Mucosa of descending colon (tissue), 3 donors: ENCODE measurements around the gene ASNSD1. TPM values are rescaled to one million over a fixed set of nuclear protein-coding genes. Genes with fewer than 3 reads are reported as not detected.

ENCODE experiments used
- ATAC-seq: fragments of 200-7000 bp; cut with Tn5 transposase; one replicate; pipeline ENCODE4 v1.9.1; 2020; ENCODE audit warnings: mild to moderate bottlenecking, moderate library complexity
- DNase-seq, 3 donors: peaks; one replicate each; pipeline ENCODE4 v3.0.0-alpha.2; 2020
- H3K36me3 ChIP-seq: fragments of 200-600 bp; one replicate; pipeline ENCODE4 v1.8.0; 2021; ENCODE audit warnings: low read depth, mild to moderate bottlenecking
- H3K4me1 ChIP-seq: fragments of 200-600 bp; one replicate; pipeline ENCODE4 v1.8.0; 2021; ENCODE audit warnings: low read depth, mild to moderate bottlenecking
- H3K4me3 ChIP-seq: fragments of 200-600 bp; one replicate; pipeline ENCODE4 v1.8.0; 2021; ENCODE audit warnings: mild to moderate bottlenecking
- H3K9me3 ChIP-seq: fragments of 200-600 bp; one replicate; pipeline ENCODE4 v1.8.0; 2021; ENCODE audit warnings: mild to moderate bottlenecking
- intact Hi-C, 2 donors: fragments of 100-400 bp; cut with DNase I in 1 of 2; cut with micrococcal nuclease in 1 of 2; formaldehyde crosslinking; loops; one replicate each; pipeline versions ENCODE4 v1.11.0 to v1.11.1; 2022; cut with DNase I, micrococcal nuclease
- long read RNA-seq, 2 donors: library from polyadenylated mRNA; unstranded; transcript quantifications; one replicate each; pipeline ENCODE4 v2.0.0, GENCODE V29; 2019 to 2021
- total RNA-seq, 3 donors: library from RNA; stranded (reverse); fragmentation: NEBNext Ultra II Directional in 2 of 3; extraction: Animal tissue kit (Norgen Biotek cat#: 25700) in 2 of 3; gene quantifications; one replicate each; pipeline versions ENCODE4 v1.2.1 to v1.2.4, GENCODE V29; 2021 to 2023
- TF ChIP-seq, protein P1 (sequence below): fragments of 200-600 bp; IDR thresholded peaks from one replicate; pipeline ENCODE4 v1.8.0; 2022; ENCODE audit warnings: antibody characterized with exemption, mild to moderate bottlenecking
- donor health status: DM: no; HTN: no; CAD: no; lungs with moderate emphysema.
- donor health status: DM: no; HTN: no; CAD: no.
- donor health status: DM: no; HTN: yes; CAD: no.

The ASNSD1 gene
- total RNA-seq, result 10 to 100 TPM; 19.0 to 40.2 (median 19.1) TPM
- long read RNA-seq, donor 1, transcript ASNSD1-201 (6 exons, 2,450 nt), result major isoform, 48 of 65 reads
- long read RNA-seq, donor 1, partial matches to known transcripts, result 2 of 65 reads
- long read RNA-seq, donor 1, other reads (novel, unspliced or antisense), result 12 of 65 reads
- long read RNA-seq, donor 2, transcript ASNSD1-201 (6 exons, 2,450 nt), result major isoform, 14 of 22 reads
- long read RNA-seq, donor 2, partial matches to known transcripts, result 0 of 22 reads
- long read RNA-seq, donor 2, other reads (novel, unspliced or antisense), result 5 of 22 reads

DNA sequence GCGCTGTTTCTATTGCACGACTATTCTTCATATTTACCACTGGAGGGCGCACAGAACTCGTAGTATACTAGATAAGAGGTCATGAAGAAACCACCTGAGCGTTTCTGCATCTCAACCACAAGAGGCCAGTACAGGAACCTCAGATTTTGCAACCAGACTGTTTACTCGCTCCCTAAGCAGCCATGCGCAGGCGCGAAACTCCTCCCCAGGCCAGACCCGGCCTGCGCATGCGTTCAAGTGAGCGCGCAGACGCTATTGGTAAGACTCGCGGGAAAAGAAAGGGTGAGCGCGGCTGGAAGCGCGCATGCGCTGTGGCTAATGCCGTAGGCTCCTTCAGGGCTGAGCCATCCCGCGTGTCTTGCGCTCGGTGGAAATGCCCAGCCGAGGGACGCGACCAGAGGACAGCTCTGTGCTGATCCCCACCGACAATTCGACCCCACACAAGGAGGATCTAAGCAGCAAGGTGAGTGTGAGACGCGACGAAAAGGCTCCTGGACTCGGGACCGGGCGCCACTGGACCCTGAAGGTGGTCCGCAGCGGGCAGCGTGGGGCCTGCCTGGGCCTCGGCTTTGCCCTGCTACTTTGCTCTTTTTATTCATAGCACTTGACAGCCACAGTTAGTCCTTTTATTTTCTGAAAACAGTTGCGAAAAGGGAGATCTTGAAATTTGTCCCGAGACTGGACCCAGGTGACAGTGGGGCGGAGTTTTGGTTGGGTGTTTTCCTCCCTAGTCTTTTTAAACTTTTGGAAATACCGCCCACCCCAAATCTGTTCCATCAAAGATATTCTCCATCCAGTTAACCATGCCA is at the start of gene ASNSD1:
ASNSD1 (plus strand) TSS at position 312 of the 809 bp plus-strand sequence. CDS start 4,674 bp downstream, outside the sequence.
- Histone ChIP-seq H3K9me3 (no peaks in the 10 kb centered on the region), H3K36me3 (no peaks in the 10 kb centered on the region), H3K4me3 (peak within 1 kb of the TSS; percentile 73), H3K4me1 (peaks cover 7% of the 10 kb centered on the region)
- peak; percentile 98 for ATAC-seq
- intact Hi-C loops, result loop anchor here in 1 of 2 donors (5.0 to 10.0 kb wide), 2 partner anchors 36 to 103 kb away; partner anchors contain the start of gene OSGEPL1
- DNase-seq, result peak; percentile 98 to 99 (median 99)
- TF ChIP-seq, protein P1, sequence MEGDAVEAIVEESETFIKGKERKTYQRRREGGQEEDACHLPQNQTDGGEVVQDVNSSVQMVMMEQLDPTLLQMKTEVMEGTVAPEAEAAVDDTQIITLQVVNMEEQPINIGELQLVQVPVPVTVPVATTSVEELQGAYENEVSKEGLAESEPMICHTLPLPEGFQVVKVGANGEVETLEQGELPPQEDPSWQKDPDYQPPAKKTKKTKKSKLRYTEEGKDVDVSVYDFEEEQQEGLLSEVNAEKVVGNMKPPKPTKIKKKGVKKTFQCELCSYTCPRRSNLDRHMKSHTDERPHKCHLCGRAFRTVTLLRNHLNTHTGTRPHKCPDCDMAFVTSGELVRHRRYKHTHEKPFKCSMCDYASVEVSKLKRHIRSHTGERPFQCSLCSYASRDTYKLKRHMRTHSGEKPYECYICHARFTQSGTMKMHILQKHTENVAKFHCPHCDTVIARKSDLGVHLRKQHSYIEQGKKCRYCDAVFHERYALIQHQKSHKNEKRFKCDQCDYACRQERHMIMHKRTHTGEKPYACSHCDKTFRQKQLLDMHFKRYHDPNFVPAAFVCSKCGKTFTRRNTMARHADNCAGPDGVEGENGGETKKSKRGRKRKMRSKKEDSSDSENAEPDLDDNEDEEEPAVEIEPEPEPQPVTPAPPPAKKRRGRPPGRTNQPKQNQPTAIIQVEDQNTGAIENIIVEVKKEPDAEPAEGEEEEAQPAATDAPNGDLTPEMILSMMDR, result peak; percentile 86

DNA sequence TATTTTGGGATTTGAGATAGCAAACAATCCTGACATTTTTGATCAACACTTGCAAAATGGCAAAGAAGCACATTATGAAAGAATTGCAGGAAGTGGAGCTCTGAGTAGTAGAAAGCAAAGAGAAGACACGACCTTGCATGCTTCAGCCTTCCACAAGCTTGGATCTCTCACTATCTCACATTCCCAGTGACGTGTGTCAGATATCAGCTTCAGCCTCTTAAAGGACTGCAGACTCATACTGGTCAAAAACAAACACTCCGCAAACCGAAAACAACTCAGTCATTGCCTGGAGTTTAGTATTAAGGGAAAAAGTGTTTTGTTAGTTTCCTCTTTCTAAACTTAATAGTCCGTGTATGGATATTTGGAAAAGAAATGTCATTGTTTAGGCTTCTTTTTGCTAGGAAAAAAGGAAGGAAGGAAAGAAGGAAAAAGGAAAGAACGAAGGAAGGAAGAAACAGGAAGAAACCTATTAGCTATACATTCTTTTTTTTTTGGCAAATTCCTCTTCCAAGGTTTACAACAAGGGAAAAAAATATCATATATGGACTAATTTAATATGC is 48.1 kb upstream of the ASNSD1 start:
- DNase-seq, result no peak
- Histone ChIP-seq H3K4me3 (no peak overlapping the region), H3K36me3 (no peaks in the 10 kb centered on the region), H3K4me1 (no peaks in the 10 kb centered on the region), H3K9me3 (no peaks in the 10 kb centered on the region)
- TF ChIP-seq, protein P1, result no peak
- intact Hi-C loops, result no loop called here
- ATAC-seq, result no peak

DNA sequence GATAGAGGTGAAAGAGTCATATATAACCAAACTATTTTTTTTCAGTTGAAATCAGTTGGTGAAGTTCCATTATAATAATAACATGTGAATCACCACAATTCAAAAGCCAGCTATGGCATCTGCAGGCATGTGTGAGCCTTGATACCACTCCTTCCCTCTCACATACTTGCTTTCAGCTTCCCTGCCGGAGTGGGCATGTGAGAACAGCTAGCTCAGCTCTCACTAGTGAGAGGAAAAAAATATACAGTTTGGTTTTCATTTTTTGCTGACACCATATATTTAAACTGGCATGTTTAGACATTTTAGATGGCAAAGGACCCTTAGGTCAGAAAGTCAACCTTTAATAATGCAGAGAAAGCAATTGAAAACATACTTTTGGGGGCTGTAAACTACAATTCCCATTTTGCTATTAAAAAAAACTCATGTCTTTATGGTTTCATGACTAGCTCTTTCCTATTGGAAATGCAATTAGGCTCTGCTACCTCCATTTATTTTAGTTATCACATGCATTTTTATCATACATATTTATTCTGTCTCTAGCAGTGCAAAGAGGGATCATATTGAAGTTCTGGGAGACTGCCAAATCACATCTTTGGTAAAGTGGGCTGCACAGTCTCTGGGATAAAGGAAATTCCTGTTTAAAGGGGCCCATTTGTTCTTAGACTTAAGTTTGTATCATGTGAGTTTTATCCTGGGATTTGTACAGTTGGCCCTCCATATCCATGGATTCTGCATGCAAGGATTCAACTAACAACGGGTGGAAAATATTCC is 47.4 kb upstream of the ASNSD1 start:
- Histone ChIP-seq H3K9me3 (no peaks in the 10 kb centered on the region), H3K4me3 (no peak overlapping the region), H3K4me1 (no peaks in the 10 kb centered on the region), H3K36me3 (no peaks in the 10 kb centered on the region)
- DNase-seq, result no peak
- TF ChIP-seq, protein P1, result no peak
- intact Hi-C loops, result no loop called here
- ATAC-seq, result no peak

DNA sequence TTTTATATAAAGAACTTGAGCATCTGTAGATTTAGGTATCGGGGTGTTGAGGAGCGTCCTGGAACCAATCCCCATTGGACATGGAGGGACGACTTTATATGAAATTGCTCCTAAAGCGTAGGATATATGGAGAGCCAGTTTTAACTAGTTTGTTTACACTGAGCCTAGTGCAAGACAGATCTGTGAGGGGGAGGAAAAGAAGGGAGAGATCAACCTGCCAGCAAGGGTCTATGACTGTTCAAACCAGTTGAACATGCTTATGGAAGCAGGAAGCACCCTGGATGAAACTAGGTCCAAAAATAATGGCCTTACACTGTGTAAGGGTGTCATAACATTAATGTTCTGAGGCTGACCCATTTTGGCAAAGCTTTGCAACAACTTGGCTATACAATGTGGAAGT is 46.7 kb upstream of the ASNSD1 start:
- ATAC-seq (no peak), DNase-seq (no peak)
- no peaks in the 10 kb centered on the region for H3K9me3 ChIP-seq
- H3K36me3 ChIP-seq, result no peaks in the 10 kb centered on the region
- no peaks in the 10 kb centered on the region for H3K4me1 ChIP-seq
- intact Hi-C loops, result no loop called here
- no peak overlapping the region for H3K4me3 ChIP-seq
- TF ChIP-seq, protein P1, result no peak

DNA sequence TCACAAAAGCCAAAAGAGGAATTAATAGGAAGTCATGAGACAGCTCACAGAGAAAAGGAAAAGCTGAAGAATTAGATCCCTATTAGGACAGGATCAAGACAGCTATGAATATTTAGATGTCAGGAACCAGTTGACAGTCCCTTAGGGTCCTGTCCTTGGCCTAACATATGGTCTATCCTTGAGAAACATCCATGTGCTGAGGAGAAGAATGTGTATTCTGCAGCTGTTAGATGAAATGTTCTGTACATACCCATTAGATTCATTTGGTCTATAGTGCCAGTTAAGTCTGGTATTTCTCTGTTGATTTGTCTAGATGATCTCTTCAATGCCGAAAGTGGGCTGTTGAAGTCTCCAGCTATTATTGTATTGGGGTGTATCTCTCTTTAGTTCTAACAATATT is 43.1 kb upstream of the ASNSD1 start:
- Histone ChIP-seq H3K36me3 (no peaks in the 10 kb centered on the region), H3K9me3 (no peaks in the 10 kb centered on the region), H3K4me3 (no peak overlapping the region), H3K4me1 (no peaks in the 10 kb centered on the region)
- no peak for ATAC-seq
- TF ChIP-seq, protein P1, result no peak
- intact Hi-C loops, result no loop called here
- no peak for DNase-seq
